HL-60 (cell line): ENCODE data around the gene TPM1.

Experiments
- DNase-seq, 2 experiments: peaks; one replicate each; pipeline ENCODE4 v3.0.0-alpha.2; 2010 to 2020; ENCODE audit warnings: low read depth in 1 of 2, low spot score in 1 of 2
- H3K27ac ChIP-seq: fragments of 250-450 bp; sonication (Bioruptor Pico); replicated peaks from 2 replicates; pipeline ENCODE4 v1.5.1; 2020; ENCODE audit warnings: mild to moderate bottlenecking, moderate library complexity
- H3K27me3 ChIP-seq: fragments of 250-450 bp; sonication (Bioruptor Pico); 2 replicates; pipeline ENCODE4 v1.5.1; 2021; ENCODE audit warnings: mild to moderate bottlenecking, moderate library complexity; ENCODE audit not compliant: insufficient read depth, poor library complexity, severe bottlenecking
- H3K4me3 ChIP-seq: replicated peaks from 2 replicates; pipeline ENCODE4 v1.5.1; 2011; ENCODE audit warnings: mild to moderate bottlenecking, control low read depth, low read length; ENCODE audit not compliant: insufficient read depth
- CTCF ChIP-seq: IDR thresholded peaks from one replicate; pipeline ENCODE4 v1.5.1; 2011; ENCODE audit warnings: low read length, control low read depth, inconsistent platforms; ENCODE audit not compliant: insufficient read depth
- GABPA ChIP-seq: IDR thresholded peaks from 2 replicates; pipeline ENCODE4 v1.6.1; 2012; ENCODE audit warnings: low read depth
- POLR2AphosphoS5 ChIP-seq: IDR thresholded peaks from 2 replicates; pipeline ENCODE4 v1.6.1; 2012; ENCODE audit warnings: low read depth
- REST ChIP-seq: IDR thresholded peaks from 2 replicates; pipeline ENCODE4 v1.6.1; 2012; ENCODE audit warnings: low read depth; ENCODE audit not compliant: insufficient replicate concordance
- SPI1 ChIP-seq: IDR thresholded peaks from 2 replicates; pipeline ENCODE4 v1.6.1; 2012; ENCODE audit warnings: low read depth, mild to moderate bottlenecking, borderline replicate concordance

TPM1 gene

GRCh38 chr15:63018639-63019038 lies 23.9 kb upstream of the TPM1 start:
- no peak for DNase-seq
- no peaks in the 10 kb centered on the region for H3K27me3 ChIP-seq
- TF ChIP-seq CTCF (no peak), GABPA (no peak), REST (no peak), POLR2AphosphoS5 (no peak), SPI1 (no peak)
- H3K4me3 ChIP-seq = no peak overlapping the region
- H3K27ac ChIP-seq = no peak overlapping the region

- Histone ChIP-seq H3K27me3 (no peaks in the 10 kb centered on the region), H3K27ac (no peak overlapping the region), H3K4me3 (no peak overlapping the region)
- DNase-seq = no peak
- TF ChIP-seq GABPA (no peak), POLR2AphosphoS5 (no peak), SPI1 (no peak), CTCF (no peak), REST (no peak)
Observed at GRCh38 chr15:63019511-63020109, 22.9 kb upstream of the TPM1 start.

GRCh38 chr15:63020128-63020527 lies 22.4 kb upstream of the TPM1 start:
- Histone ChIP-seq H3K27me3 (no peaks in the 10 kb centered on the region), H3K4me3 (no peak overlapping the region), H3K27ac (no peak overlapping the region)
- TF ChIP-seq CTCF = no peak
- no peak for TF ChIP-seq GABPA
- no peak for TF ChIP-seq POLR2AphosphoS5
- TF ChIP-seq SPI1 = no peak
- no peak for TF ChIP-seq REST
- no peak for DNase-seq
